Esophagus muscularis mucosa (tissue), 4 donors: ENCODE measurements around the gene ZBTB17.

Experiments used
- EP300 ChIP-seq: sonication (generic); formaldehyde crosslinking; IDR thresholded peaks from one replicate; pipeline ENCODE4 v1.6.1; 2017; ENCODE audit warnings: antibody characterized with exemption
- POLR2AphosphoS5 ChIP-seq, 2 donors: sonication (generic); formaldehyde crosslinking; IDR thresholded peaks; one replicate each; pipeline ENCODE4 v1.6.1; 2017; ENCODE audit warnings: antibody characterized with exemption in 2 of 2
- TF ChIP-seq, protein P1 (sequence below), 3 experiments: fragments of 200-600 bp in 2 of 3; fragments of 450-650 bp in 1 of 3; sonication (generic) in 2 of 3; IDR thresholded peaks; one replicate each; pipeline ENCODE4 v1.5.1; 2017 to 2019; ENCODE audit warnings: antibody characterized with exemption in 3 of 3, mild to moderate bottlenecking in 2 of 3, moderate library complexity in 1 of 3

- TF ChIP-seq EP300: no peak
- TF ChIP-seq, protein P1, sequence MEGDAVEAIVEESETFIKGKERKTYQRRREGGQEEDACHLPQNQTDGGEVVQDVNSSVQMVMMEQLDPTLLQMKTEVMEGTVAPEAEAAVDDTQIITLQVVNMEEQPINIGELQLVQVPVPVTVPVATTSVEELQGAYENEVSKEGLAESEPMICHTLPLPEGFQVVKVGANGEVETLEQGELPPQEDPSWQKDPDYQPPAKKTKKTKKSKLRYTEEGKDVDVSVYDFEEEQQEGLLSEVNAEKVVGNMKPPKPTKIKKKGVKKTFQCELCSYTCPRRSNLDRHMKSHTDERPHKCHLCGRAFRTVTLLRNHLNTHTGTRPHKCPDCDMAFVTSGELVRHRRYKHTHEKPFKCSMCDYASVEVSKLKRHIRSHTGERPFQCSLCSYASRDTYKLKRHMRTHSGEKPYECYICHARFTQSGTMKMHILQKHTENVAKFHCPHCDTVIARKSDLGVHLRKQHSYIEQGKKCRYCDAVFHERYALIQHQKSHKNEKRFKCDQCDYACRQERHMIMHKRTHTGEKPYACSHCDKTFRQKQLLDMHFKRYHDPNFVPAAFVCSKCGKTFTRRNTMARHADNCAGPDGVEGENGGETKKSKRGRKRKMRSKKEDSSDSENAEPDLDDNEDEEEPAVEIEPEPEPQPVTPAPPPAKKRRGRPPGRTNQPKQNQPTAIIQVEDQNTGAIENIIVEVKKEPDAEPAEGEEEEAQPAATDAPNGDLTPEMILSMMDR (IDR thresholded peaks at IDR 0.05): no peak
- no peak for TF ChIP-seq POLR2AphosphoS5 (IDR thresholded peaks at IDR 0.05)
Measured at GRCh38 chr1:15953294-15953771, 22.6 kb downstream of the ZBTB17 start.
